ENCODE data around the gene ATP1B4. TPM values are rescaled to one million over a fixed set of nuclear protein-coding genes. Genes with fewer than 3 reads are reported as not detected.

ATP1B4 gene
- total RNA-seq, 1 donor from 2014 or later = 0.74 TPM

DNA sequence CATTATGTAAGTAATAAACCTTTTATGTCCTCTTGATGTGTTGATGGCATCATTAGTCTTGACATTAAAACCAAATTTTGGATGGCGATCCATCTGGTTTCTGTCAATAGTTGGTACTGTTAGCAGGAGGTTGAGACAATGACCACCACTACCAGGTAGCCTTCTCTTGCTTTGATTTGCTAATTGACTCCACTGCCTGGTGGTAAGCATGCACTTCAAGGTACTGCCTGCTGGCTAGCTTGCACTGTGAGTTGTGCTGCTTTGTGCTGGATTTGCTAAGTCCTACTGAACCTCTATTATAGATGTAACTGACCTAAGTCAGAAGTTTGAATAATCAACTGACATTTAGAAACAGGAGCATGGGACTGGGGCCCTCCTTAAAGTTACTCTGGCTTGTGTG, 46.3 kb downstream of the ATP1B4 start:
- TF ChIP-seq, protein P1, sequence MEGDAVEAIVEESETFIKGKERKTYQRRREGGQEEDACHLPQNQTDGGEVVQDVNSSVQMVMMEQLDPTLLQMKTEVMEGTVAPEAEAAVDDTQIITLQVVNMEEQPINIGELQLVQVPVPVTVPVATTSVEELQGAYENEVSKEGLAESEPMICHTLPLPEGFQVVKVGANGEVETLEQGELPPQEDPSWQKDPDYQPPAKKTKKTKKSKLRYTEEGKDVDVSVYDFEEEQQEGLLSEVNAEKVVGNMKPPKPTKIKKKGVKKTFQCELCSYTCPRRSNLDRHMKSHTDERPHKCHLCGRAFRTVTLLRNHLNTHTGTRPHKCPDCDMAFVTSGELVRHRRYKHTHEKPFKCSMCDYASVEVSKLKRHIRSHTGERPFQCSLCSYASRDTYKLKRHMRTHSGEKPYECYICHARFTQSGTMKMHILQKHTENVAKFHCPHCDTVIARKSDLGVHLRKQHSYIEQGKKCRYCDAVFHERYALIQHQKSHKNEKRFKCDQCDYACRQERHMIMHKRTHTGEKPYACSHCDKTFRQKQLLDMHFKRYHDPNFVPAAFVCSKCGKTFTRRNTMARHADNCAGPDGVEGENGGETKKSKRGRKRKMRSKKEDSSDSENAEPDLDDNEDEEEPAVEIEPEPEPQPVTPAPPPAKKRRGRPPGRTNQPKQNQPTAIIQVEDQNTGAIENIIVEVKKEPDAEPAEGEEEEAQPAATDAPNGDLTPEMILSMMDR (IDR thresholded peaks at IDR 0.05) = no peak
- TF ChIP-seq POLR2AphosphoS5 (IDR thresholded peaks at IDR 0.05; ENCODE audit: insufficient read depth in 1 of 2, low read depth in 1 of 2) (no peak), POLR2A (IDR thresholded peaks at IDR 0.05) (no peak)

DNA sequence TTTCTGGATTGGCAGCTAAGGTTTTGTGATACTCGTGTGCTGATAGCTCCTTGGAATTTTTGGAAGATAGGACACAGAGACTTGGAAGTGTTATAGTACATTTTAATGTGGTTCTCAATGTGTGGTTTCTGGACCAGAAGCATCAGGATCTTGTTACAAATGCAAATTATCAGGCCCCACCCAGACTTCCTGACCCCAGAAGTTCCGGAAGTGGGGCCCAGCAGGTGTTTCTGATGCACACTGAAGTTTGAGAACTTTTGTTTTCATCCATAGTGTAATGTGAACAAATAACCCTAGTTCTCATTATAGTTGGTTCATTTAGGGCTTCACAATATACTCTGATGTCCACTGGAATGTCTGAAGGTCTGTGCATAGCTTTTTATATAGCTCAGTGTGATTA, 57.6 kb downstream of the ATP1B4 start:
- TF ChIP-seq, protein P1 (IDR thresholded peaks at IDR 0.05) = no peak
- TF ChIP-seq POLR2AphosphoS5 (IDR thresholded peaks at IDR 0.05; ENCODE audit: insufficient read depth in 1 of 2, low read depth in 1 of 2) (no peak), POLR2A (IDR thresholded peaks at IDR 0.05) (no peak)
- Histone ChIP-seq H3K4me3 (no peak overlapping the region), H3K27me3 (no peaks in the 10 kb centered on the region), H3K4me1 (no peaks in the 10 kb centered on the region), H3K27ac (no peak overlapping the region), H3K9me3 (no peaks in the 10 kb centered on the region), H3K36me3 (no peaks in the 10 kb centered on the region)
- intact Hi-C loops (cut with DNase I) = no loop called here
- DNase-seq (ENCODE audit: extremely low spot score in 2 of 2) = no peak

More for the DNA sequence above, 46.3 kb downstream of the ATP1B4 start:
- no peaks in the 10 kb centered on the region for H3K9me3 ChIP-seq
- no peak overlapping the region for H3K27ac ChIP-seq
- H3K4me3 ChIP-seq = no peak overlapping the region
- H3K36me3 ChIP-seq = no peaks in the 10 kb centered on the region
- no peak for DNase-seq (ENCODE audit: extremely low spot score in 2 of 2)
- intact Hi-C loops (cut with DNase I) = no loop called here
- no peaks in the 10 kb centered on the region for H3K27me3 ChIP-seq
- H3K4me1 ChIP-seq = no peaks in the 10 kb centered on the region

DNA sequence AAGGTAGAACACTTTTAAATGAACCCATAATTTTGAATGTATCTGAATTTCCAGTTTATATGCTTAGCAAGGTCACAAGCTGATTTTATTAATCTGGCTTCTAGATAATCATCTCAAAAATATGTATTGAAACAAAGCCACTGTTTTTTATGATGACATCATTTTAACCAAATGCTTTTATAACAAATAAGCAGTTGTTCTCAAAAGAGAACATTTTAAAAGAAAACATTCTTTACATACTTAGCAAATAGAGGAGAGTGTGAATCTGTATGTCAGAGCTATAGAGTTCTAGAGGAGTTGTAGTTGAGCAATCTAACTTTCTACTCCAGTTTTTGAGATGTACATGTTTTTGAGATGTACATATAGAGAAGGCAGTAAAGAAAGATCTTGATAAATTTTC, 64.7 kb downstream of the ATP1B4 start:
- Histone ChIP-seq H3K27ac (no peak overlapping the region), H3K27me3 (no peaks in the 10 kb centered on the region), H3K9me3 (no peaks in the 10 kb centered on the region), H3K36me3 (no peaks in the 10 kb centered on the region), H3K4me1 (no peaks in the 10 kb centered on the region), H3K4me3 (no peak overlapping the region)
- DNase-seq (ENCODE audit: extremely low spot score in 2 of 2) = no peak
- intact Hi-C loops (cut with DNase I) = loop anchor here (5.0 kb wide), 1 partner anchor 1961 kb away; no protein-coding TSS in a partner anchor
- TF ChIP-seq, protein P1 (IDR thresholded peaks at IDR 0.05) = no peak
- TF ChIP-seq POLR2AphosphoS5 (IDR thresholded peaks at IDR 0.05; ENCODE audit: insufficient read depth in 1 of 2, low read depth in 1 of 2) (no peak), POLR2A (IDR thresholded peaks at IDR 0.05) (no peak)

DNA sequence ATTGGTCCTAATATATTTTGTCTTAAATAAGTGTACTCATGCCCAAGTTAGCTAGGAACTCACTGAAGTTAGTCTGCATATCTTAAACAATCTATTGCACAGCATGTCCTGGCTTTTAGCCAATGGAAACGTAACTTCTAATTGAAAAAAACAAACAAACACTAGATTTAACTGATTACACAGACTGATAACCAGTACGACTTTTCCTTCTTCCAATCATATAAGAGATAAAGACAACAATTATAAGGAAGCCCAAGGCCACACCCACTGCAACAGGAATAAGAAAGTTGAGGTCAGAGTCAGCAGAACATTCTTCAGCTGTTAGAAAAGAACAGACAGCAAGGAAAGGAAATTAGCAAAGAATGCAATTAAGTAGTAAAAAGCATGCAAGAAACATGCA, 66.4 kb downstream of the ATP1B4 start:
- no peak for DNase-seq (ENCODE audit: extremely low spot score in 2 of 2)
- intact Hi-C loops (cut with DNase I) = loop anchor here (5.0 kb wide), 1 partner anchor 1959 kb away; no protein-coding TSS in a partner anchor
- Histone ChIP-seq H3K27ac (no peak overlapping the region), H3K36me3 (no peaks in the 10 kb centered on the region), H3K9me3 (no peaks in the 10 kb centered on the region), H3K27me3 (no peaks in the 10 kb centered on the region), H3K4me1 (no peaks in the 10 kb centered on the region), H3K4me3 (no peak overlapping the region)
- TF ChIP-seq, protein P1 (IDR thresholded peaks at IDR 0.05) = no peak
- no peak for TF ChIP-seq POLR2A (IDR thresholded peaks at IDR 0.05)
- no peak for TF ChIP-seq POLR2AphosphoS5 (IDR thresholded peaks at IDR 0.05; ENCODE audit: insufficient read depth in 1 of 2, low read depth in 1 of 2)

DNA sequence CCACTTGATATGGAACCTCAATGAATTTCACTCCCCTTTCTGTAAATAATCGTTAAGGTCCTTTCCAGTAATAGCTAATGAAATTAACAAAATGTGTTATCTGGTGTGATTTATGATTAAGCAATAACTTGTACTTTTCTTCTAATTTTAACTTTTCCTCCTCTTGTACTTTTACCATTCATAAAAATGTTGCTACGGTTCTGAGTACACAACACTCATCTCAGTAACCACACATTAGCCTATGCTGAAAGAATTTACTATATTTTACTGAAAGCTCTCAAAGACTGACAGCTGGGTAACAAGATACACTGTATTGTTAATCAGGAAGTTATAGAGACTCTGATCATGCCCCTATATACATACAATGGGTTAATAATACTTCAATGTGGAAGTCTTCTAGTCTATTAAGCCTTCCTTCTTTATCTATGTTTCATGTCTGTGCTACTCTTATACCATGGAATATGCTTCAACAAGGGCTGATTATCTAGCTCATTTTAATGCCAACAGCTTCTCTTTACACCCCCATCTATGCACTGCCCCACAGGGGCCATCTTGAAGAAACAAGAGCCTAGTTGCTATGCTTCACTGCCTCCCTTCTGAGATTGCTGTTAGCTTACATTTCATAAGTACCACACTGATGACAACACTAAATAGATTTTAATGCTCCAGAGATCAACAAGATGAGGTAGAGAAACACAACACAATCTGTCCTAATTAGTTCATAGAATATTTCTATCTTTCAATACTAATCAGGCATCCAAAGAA, 68.1 kb downstream of the ATP1B4 start:
- Histone ChIP-seq H3K9me3 (no peaks in the 10 kb centered on the region), H3K27ac (no peak overlapping the region), H3K4me1 (no peaks in the 10 kb centered on the region), H3K27me3 (no peaks in the 10 kb centered on the region), H3K4me3 (no peak overlapping the region), H3K36me3 (no peaks in the 10 kb centered on the region)
- no peak for DNase-seq (ENCODE audit: extremely low spot score in 2 of 2)
- intact Hi-C loops (cut with DNase I) = loop anchor here (5.0 kb wide), 1 partner anchor 1957 kb away; no protein-coding TSS in a partner anchor
- TF ChIP-seq, protein P1 (IDR thresholded peaks at IDR 0.05) = no peak
- TF ChIP-seq POLR2A (IDR thresholded peaks at IDR 0.05) = no peak
- no peak for TF ChIP-seq POLR2AphosphoS5 (IDR thresholded peaks at IDR 0.05; ENCODE audit: insufficient read depth in 1 of 2, low read depth in 1 of 2)
